HG03442 (cell line): ENCODE measurements around the gene MAPRE3.

ENCODE experiments used
- ATAC-seq: cut with Tn5 transposase; IDR thresholded peaks from one replicate; pipeline ENCODE4 v1.9.1; 2021; ENCODE audit warnings: mild to moderate bottlenecking, moderate library complexity; ENCODE audit not compliant: unreplicated experiment

MAPRE3 gene

GRCh38 chr2:27010139-27010538 is 39.7 kb downstream of the MAPRE3 start:
- ATAC-seq, result no peak

- no peak for ATAC-seq
Observed at GRCh38 chr2:27013738-27014137, 43.3 kb downstream of the MAPRE3 start.

GRCh38 chr2:27014771-27015433 is 44.5 kb downstream of the MAPRE3 start:
- no peak for ATAC-seq

DNA sequence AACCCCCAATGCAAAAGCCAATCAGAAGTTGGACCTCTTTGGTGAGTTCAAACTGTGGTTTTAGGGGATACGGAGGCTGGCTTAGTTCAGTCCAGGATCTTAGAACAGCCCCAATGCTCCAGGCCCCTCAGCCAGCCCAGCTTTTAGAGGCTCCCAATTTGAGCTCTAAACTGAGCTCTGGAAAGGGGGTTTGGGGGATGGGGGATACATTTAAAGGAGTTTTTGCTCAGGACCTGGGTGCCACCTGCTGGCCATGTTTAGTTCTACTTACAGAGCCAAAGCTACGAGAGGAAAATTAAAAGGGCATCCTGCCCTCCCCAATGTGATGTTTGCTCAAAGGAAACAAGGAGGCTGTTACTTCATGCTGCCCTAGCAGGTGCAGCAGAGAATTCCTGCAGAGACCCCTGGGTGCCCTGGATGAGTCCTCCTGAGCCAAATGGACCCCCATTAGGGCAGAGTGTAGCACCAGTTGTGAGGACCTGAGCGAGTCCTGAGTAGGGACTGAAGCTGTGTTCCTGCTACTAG is 46.4 kb downstream of the MAPRE3 start:
- no peak for ATAC-seq

- ATAC-seq, result no peak
Observed at GRCh38 chr2:27018142-27018541, 47.7 kb downstream of the MAPRE3 start.

- ATAC-seq, result no peak
Observed at GRCh38 chr2:27019459-27019858, 49.0 kb downstream of the MAPRE3 start.

- ATAC-seq, result no peak
Observed at GRCh38 chr2:27019931-27020855, 49.8 kb downstream of the MAPRE3 start.

- ATAC-seq, result no peak
Observed at GRCh38 chr2:27021253-27022049, 51.0 kb downstream of the MAPRE3 start.

DNA sequence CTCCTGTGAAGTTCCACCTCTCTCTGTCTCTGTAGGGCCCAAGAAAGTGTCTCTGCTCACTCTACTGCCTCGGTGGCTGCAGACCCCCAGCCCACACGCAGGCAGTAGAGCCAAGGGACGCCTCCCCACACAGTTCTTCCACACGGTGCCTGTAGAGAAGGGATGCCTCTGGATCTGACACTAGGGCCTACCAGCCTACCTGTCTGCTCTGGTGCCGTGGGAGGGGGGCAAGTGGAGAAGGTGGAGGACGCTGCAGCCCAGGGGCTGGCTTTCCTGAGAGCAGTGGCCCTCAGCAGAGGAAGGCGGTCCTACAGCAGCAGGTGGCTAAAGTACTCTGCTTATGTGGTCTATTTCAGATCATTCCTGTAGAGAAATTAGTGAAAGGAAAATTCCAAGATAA is 53.3 kb downstream of the MAPRE3 start:
- ATAC-seq, result no peak

- no peak for ATAC-seq
Observed at GRCh38 chr2:27024188-27024587, 53.8 kb downstream of the MAPRE3 start.

DNA sequence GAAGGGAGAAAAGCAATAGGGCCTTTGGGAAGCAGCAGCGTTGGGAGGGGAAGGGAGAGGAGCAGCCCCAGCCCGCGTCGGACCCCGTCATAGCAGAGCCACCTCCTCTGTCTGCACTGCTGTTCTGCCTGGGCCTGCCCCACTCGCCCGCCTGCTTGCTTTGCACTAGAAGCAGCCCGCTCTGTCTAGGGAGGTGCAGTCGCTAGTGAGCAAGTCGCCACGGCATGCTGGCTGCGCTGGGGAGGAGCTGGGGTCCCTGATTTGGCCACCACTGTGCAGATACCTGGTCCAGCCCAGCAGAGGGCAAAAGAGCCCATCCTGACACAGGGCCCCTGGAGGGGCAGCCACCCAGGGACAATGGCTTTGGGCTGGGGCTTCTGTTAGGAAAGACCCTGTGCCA is 54.4 kb downstream of the MAPRE3 start:
- no peak for ATAC-seq

DNA sequence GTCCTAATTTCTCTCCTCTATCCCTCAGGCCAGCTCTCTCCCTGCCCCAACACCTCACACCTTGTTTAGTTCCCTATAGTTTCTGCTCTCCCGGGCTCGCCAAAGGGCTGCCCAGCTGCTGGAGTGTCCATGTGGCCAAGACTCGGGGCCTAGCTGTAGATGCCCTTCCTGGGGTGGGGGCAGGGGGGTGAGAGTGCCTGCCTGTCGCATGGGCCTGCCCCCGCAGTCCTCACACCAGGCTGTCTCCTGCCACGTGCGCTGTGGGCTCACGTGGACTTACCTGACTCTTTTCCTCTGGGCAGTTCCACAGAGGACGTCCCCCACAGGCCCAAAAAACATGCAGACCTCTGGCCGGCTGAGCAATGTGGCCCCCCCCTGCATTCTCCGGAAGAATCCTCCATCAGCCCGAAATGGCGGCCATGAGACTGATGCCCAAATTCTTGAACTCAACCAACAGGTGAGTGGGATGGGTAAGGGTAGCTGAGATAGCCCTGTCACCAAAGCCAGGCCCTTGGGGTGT is 54.9 kb downstream of the MAPRE3 start:
- no peak for ATAC-seq

DNA sequence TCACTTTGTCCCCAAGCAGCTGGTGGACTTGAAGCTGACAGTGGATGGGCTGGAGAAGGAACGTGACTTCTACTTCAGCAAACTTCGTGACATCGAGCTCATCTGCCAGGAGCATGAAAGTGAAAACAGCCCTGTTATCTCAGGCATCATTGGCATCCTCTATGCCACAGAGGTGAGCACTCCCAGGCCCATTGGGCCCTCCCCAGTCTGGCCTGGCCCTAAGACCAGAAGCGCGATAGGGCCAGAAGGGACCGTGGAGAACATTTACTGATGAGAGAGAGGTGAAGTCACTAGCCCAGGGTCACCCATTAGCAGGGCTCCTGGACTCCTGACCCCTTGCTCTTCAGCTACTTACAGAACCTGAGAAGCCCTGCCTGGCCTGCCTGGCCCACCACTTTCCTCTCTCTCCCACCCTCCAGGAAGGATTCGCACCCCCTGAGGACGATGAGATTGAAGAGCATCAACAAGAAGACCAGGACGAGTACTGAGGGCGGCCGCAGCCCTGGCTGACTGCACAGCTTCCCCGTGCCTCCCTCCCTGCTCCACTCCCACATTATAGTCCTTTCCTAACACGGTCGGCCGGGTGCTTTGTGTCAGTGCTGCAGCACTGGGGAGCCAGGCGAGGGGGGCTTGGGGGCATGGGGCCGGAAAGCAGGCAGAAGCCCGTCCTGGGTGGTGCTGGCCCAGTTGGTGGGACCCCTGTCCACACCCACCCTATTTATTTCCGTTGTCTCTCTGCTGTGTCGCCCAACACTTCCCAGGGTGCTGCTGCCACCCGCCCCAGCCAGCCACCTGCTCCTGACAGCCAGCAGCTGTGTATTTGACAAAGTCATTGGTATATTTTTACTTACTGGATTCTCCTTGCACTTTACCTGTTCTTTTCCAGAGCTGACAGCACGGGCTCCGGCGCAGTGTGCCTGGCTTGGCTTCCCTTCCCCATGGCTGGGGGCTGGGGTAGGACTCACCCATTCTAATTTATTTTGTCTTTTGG is 55.7 kb downstream of the MAPRE3 start:
- no peak for ATAC-seq

DNA sequence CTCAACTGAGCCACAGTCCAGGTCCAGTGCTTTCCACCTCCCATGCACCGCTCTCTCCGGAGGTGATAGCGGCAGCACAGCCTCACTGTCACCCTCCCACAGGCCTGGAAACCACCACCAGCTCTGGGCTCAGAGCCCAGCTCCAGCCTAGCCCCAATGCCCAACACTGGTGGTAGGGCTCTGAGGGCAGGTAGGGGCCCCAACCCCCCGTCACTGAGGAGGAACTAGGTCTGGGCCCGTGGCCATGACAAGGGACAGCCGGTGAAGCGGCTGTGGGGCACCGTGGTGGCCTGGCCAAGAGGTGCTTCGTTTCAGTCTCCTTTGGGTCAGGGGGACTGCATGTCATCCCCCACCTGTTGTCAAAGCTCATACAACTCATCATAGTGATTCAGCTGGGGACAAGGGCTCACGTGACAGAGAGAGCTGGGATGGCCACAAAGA is 56.8 kb downstream of the MAPRE3 start:
- ATAC-seq, result no peak

DNA sequence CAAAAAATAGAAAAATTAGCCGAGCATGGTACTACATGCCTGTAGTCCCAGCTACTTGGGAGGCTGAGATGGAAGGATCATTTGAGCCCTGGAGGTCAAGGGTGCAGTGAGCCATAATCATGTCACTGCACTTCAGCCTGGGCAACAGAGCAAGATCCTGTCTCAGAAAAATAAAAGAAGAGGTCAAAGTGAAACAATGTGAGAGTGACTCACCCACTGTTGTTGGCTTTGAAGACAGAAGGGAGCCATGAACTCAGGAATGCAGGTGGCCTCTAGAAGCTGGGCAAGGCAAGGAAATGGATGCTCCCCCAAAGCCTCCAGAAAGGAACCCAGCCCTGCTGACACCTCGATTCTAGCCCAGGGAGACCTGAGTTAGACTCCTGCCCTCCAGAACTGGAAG is 58.6 kb downstream of the MAPRE3 start:
- no peak for ATAC-seq

- ATAC-seq, result peak; percentile 88
Observed at GRCh38 chr2:27032495-27033252, 62.2 kb downstream of the MAPRE3 start, which contains the start of gene TMEM214. TMEM214 (plus strand) TSS chr2:27032965; CDS start chr2:27033016, 51 bp downstream.

DNA sequence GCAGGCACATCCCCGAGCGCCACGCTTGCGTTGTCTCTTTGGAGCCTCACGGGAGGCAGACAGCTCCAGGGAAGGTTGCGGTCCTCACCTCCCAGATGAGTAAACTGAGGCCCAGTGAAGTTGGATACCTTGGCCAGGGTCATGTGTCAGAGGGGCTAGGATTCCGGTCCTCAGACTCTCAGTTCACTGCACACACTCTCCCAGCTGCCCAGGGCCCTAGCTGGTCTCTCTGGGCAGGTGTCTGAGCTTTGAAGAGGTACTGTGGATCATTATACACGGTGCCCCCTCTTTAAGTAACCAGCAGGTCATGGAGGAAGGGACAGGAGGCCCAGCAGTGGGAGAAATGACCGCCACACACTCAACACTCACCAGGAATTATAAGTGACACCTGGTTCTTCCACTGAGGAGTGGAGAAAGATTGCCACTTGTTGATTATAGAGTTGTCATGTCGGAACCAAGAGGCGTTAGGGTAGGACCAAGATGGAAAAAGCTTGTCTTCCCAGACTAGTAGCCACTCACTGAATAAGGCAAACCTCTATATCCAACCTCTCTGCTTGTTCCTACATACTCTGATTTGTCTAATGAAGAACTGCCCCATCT is 62.9 kb downstream of the MAPRE3 start:
- peak; percentile 5 for ATAC-seq

DNA sequence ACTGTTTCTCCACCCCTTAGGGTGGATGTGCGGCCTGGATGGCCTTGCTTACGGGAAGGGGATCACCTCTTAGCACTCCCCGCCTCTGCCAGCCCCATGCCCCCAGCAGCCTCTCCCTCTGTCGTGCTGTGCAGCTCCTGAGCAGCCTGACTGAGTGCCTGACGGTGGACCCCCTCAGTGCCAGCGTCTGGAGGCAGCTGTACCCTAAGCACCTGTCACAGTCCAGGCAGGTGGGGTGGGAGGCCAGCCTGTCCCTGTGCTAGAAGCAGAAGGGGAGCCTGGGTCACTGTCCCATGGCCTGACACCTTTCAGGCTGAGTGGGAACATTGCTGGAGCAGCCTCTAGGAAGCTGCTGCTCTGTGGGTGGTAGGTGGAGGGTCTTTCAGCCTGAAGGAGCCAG is 67.6 kb downstream of the MAPRE3 start:
- no peak for ATAC-seq
